HG03460 (cell line): ENCODE results near the gene TUBGCP2.
"Not testable (repeated sequence)": the region's sequence is repeated elsewhere in the genome, so short reads cannot be mapped to it uniquely, and the experiment has no call there.

Source experiments
- ATAC-seq: cut with Tn5 transposase; IDR thresholded peaks from one replicate; pipeline ENCODE4 v1.9.1; 2021; ENCODE audit not compliant: unreplicated experiment

The TUBGCP2 gene

DNA sequence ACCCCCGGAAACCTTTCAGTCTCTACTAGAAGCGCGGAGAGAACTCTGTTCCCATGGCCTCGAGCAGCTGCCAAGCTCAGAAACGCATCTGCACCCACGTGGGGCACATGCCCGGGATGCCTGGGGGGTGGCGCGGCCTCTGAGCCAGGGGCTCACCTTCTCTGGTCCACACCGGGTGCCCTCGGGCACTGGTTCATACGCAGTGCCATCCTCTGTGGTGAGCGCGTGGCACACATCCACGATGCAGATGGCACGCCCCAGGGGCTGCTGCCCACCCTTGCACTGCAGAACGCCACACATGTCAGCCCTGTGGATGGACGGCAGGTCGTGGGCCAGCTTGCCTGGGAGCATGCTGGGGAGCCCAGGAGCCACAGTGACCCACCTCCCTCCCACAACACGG lies 38.5 kb downstream of the TUBGCP2 start:
- no peak for ATAC-seq

DNA sequence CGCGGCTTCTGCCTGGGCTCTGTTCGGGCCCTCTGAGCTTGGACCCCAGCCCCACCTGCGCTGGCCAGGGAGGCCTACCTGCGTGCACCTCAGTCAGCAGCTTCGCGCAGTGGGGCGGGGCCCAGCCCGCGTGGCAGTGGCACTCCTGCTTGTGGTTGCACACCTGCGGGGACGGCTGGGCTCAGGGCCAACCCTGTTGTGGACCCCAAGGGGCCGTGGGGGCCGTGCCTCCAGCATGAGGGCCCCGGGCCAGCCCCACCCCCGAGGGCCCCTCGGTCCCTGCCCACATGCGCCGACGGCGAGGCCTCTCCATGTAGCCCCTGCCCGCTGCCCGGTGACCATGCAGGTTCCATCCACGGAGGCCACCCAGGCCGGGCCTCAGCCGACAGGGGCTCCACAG lies 39.3 kb downstream of the TUBGCP2 start:
- no peak for ATAC-seq

DNA sequence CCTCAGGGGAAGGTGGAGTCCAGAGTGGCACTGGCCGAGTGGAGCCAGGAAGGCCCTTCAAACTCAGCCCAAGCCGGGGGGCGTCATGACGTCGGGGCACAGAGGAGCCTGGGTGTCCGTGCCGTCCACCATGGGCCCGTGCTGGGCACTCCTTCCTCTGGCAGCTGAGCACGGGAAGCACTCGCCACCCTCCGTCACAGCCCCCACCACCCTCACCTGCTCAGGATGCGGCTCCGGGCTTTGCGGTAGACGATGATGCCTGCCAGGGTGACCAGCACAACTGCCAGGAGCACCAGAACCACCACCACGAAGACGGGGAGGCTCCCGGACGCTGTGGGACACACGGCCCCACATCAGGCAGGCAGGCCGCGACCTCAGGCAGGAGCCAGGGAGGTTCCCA lies 40.1 kb downstream of the TUBGCP2 start:
- ATAC-seq = no peak

DNA sequence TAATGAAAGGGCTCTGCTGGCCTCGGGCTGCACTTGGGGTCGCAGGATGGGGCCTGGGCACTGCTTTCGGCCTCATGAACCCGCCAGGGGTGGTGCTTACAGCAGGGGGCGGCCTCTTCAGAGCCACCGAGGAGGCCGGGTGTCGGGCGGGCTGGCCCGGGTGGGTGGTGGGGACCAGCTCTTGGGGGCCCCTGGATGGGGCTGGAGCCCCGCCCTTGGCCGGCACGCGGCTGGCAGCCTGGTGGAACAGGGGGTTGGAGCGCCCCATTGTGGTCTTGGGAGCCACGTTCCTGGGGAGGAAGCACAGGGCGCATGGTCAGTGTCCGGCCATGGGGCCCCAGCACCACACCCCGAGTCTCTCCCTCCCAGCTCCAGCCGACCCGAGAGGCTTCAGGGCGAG lies 40.8 kb downstream of the TUBGCP2 start:
- no peak for ATAC-seq

DNA sequence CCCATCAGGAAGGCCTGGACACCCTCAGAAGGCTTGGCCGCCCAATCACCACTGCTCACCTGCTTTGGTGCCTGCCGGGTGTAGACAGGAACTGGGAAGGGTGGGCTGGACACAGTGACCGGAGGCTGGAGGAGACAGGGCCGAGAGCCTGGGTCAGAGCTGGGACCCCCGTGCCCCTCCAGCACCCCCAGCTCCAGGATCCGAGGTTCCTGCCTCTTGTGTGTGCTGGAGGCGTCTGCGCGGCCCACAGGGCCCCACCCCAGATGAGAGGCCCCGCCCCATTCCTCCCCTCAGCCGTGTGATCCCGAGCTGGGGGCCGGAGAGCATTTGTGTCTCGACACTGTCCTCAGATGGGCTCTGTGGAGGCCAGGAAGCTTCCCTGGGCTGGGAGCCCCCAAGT lies 41.4 kb downstream of the TUBGCP2 start:
- no peak for ATAC-seq

DNA sequence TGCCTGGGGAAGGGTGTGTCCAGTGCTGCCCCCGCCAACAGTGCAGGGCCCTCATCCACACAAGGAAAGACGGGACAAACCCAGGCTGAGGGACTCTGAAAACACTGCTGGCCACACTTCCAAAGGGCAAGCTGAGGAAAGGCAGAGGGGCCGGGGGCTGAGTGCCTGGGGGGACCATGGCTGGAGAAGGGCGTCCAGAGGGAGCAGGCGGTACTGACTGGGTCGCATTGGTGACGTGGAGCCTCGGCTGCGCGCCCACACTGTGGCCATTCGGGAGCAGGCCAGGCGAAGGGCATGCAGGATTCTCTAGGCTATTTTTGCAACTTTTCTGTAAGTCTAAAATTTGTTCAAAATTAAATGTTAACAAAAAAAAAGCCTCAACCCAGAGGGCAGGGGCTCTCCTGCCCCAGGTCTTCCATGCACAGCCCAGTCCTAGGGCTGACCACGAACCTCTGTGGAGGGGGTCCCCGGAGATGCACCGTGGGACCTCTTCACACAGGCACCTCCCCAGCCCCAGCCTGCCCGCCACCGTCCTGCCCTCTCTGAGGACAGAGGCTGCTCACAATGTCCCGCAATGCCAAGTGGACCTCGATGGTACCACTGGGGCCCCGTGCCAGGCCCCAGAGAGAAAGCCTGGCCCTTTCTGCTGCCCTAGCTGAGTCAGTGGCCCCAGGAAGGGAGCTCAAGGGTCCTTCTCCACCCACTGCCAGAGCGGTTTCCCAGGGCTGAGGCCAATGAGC lies 42.4 kb downstream of the TUBGCP2 start:
- ATAC-seq = no peak

DNA sequence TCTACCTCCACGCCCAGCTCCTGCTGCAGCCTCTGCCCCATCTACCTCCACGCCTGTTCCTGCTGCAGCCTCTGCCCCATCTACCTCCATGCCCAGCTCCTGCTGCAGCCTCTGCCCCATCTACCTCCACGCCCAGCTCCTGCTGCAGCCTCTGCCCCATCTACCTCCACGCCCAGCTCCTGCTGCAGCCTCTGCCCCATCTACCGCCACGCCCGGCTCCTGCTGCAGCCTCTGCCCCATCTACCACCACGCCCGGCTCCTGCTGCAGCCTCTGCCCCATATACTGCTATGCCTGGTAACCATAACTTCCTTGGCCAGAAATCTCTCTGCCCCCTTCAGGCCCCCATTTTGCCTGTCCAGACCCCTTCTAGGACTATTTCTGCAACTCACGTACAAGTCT lies 43.6 kb downstream of the TUBGCP2 start:
- not testable (repeated sequence) for ATAC-seq

DNA sequence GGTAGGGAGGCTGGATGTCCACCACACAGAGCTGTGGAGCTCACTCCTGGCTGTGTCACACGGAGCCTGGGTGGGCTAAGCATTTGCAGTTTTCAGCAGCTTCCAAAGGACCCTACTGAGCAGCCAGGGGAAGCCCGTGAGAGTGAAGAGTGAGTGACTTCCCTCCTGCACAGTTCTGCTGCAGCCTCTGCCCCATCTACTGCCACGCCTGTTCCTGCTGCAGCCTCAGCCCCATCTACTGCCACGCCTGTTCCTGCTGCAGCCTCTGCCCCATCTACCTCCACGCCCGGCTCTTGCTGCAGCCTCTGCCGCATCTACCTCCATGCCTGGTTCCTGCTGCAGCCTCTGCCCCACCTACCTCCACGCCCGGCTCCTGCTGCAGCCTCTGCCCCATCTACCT lies 44.2 kb downstream of the TUBGCP2 start:
- ATAC-seq = no peak

DNA sequence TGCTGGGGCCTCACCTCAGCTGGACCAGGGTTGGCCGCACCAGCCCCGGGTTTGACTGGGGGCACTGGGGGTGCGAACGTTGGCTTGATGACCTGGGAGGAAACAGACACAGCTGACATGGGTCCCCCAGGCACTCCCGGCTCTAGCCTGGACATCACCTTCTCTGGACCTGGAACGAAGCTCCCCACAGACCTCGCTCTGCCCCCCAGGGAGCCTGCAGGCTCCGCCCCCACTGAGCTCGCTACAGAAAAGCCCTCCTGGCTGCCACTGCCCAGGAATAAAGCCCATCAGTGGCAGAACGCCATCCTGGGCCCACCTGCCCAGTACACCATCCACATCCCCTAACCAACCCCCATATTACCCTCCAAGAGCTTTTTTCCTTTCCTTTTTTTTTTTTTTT lies 45.0 kb downstream of the TUBGCP2 start:
- ATAC-seq = no peak

DNA sequence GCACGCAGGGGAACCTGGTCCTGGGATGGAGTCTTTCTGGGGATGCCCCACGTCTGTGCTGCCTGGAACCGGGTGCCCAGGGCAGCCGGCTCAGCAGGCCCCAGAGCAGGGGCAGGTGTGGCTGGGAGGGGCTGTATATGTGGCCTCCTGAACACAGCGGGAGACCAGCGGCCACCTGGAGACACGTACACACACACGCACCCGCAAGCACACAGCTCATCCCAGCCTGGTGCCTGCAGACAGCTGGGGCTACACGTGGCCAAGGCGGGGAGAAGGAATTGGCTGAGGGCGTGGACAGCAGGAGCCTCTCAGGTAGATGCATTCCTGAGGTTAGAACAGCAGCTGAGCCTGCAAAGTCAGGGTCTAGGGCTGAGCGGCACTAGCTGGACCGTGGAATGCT lies 46.0 kb downstream of the TUBGCP2 start:
- no peak for ATAC-seq

DNA sequence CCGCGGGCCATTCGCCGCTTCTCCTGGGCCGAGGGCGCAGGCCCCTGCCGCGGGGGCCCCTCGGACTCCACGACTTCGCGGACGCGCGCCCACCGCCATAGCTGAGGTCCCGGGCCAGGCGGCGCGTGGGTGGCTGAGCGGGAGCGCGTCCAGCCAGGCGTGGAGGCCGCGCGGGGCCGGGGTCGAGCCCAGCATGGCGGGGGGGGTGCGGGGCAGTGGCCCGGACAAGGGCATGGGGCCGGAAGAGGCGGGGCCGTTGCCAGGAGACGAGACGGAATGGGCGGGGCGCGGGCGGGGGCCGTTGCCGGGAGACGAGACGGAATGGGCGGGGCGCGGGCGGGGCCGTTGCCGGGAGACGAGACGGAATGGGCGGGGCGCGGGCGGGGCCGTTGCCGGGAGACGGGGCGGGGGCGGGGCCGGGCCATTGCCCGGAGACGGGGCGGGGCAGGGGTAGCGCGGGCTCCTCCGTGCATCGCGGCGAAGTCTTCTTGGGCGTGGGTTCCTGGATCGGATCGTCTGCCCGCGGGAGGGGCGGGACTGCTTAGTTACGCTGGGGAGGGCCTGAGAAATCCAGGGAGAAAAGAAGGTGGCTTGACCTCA lies 46.8 kb downstream of the TUBGCP2 start:
- peak; percentile 47 for ATAC-seq

DNA sequence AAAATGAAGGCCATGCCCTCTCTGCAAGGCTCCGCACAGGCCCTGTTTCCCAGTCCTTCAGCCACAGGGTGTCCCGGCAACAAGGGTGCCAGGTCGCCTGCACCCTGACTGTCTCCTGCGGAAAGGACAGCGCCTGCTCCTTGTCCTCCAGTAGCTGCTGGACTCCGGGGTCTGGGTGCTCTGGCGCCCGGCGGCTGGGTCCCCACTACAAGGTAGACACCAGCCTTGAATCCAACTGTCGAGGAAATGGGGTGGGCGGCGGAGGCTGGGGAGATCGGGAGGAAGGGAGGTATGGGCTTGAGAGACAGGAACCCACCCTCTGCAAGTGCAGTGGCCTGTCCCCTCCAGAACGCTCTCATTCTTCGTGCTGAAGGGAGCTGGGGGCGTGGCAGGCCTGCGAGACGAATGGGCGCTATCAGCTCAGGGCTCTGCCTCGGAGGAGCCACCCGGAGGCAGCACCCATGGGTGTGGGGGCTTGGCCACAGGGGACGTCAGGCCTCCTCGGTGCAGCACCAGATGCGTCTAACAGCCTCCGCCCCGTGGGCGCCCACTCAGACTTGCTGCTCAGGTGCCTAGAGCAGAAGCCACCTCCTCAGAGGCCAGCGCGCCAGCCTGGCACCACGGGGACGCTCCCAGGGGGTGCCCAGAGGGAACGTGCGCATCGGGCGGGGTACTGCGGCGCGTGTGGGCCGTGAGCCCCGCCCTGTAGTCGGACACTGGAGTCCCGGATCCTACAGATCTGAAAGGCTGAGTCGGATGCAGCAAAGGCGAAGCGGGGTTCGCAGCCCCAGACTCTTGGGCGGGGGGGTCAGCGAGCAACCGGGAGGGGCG lies 47.6 kb downstream of the TUBGCP2 start:
- ATAC-seq = peak; percentile 44

DNA sequence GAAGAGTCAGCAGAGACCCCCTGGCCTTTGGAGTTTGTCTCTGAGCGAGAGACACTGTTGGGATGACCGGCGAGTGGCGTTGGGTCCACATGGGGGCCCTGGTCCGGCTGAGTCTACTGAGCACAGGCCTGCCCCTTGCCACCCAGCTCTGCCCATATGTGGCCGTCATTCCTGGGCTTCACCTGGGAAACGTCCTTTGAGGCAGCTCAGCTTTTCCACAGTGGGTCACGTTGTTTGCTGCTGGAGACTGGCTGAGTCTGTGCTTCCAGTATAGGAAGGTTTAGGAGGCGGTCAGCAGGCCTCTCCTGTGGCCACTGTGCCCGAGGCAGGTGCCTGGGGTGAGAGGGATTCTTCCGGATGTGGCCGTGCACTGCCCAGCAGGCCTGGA lies 49.1 kb downstream of the TUBGCP2 start:
- no peak for ATAC-seq

DNA sequence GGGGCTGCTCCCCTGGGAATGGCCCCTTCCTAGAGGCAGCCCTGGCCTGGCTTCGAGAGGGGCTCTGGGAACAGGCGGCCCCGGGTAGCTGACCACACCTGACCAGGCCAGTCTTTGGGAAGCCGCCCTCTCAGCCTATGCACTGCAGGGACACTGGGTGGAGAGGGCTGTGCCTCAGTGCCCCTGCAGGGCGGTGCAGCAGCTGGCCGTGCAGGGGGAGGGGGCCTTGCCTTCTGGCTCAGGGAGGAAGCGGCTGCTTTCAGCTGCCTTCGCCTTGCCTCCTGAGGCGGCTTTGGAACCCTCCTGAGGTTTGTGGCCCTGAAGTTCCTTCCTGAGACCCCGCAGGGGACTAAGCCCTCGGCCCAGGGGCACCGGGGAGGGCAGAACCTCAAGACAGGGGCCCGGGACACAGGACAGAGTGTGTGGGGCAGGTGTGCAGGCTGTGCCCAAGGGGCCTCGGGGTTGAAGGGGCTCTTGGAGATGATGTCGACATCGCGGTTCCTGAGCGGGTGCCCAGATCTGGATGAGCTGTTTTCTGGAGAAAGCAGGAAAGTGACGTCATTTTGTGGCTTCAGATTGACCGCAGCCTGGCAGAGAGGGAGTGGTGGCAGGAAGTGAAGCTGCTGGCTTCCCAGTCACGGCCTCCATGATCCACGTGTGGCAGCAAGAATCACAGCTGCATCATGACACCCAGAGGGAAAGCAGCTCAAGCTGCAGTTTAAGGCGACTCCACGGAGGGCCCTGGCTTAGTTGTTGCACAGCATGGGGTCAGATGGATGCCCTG lies 49.7 kb downstream of the TUBGCP2 start:
- no peak for ATAC-seq

DNA sequence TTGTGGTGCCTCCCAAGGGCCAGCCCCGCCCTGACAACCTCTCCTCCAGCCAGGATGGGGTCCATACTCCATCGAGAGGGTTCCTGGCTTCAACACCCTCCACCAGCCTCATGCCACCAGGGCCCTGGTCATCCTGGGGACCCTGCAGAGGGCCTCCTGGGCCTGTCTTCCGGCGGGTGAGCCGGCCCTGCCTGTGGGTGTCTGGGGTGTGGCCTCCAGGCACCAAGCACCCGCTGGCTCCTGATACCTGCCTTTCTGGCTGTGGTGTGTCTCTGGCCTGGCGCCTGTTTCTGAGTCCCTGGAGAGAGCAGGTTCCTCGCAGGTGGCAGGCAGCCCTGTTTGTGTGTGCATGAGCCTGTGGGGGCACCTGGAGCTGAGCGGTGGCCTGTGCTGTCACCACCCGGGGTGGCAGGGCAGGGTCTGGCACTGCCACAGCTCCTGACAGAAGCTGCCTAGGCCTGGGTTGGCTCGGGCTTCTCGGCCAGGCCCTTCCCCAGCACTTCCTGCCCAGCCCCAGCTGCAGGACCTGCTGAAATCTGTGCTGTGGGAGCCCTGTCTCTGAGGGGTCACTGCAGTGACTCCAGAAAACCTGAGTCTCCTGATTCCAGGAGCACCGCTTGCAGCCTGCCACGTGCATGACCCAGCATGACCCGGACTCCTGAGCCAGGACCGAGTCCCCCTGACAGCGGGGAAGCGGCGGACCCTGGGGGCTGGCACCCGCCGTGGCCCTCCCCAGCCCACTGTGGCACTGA lies 50.4 kb downstream of the TUBGCP2 start:
- no peak for ATAC-seq

DNA sequence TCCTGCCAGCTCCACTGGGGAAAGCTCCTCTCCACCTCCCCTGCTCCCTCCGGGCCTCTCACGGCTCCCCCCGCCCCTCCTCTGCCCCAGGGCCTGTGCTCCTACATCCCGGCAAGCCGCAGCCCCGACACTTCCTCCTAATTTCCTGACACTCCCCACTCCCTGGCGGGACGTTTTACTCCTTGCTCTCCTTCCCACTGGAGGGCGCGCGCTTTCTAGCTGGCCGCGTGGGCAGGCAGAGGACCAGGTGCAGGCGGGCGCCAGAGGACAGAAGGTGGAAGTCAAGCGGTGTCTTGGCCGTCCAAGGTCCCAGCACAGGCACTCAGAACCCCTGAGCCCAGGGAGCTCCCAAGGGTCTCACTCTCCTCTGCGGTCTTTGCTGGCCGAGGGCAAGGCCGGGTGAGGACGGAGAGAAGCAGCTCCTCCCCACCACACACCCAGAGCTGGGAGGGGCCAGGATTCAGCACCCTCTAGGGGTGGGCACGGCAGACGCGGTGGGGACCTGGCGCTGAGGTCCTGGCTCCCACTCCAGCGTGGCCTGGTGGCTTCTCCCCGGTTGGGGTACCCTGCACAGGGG lies 51.1 kb downstream of the TUBGCP2 start:
- no peak for ATAC-seq

DNA sequence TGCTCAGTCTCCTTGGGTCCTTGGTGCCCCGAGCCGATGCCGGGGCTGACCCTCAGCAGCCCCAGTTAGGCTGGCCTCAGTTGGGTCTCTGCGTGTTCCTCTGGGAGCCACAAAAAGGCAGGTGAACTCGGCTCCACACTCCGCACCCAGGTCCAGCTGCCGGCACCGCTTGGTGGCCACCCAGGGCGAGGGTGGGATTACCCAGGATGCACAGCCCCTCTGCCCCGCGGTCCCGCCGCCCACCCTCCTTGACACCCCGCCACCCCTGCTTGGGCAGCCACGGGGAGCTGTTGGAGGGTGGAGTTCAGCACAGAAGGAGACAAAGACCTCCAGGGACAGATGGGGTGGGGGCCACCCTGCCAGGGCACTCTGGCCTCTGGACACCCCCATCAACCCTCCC lies 53.3 kb downstream of the TUBGCP2 start:
- no peak for ATAC-seq

DNA sequence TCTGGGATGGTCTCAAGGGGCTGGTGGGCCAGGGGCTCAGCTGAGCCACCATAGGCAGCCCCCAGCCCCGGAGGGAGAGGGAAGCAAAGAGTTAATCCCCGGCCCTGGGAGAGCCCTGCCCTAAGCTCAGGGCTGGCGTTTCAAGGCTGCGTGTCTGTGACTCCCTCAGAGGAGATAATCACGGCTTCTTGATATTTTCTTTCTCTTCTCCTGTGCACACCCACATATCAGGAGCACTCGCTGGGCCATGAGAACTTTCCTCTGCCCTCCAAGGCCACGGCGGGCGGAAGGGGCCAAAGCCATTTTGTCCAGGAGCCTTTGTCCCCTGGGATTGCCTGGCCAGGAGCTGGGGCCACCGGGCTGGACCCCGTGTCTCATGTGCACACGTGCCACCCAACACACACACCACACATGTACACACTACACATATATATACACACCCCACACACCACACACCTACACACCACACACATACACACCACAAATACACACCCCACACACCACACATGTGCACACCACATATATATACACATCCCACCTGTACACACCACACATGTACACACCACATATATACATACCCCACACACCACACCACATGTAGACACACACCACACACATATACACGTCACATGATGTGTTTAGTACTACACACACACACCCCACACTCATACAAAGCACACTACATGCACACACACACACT lies 54.1 kb downstream of the TUBGCP2 start:
- ATAC-seq = no peak

DNA sequence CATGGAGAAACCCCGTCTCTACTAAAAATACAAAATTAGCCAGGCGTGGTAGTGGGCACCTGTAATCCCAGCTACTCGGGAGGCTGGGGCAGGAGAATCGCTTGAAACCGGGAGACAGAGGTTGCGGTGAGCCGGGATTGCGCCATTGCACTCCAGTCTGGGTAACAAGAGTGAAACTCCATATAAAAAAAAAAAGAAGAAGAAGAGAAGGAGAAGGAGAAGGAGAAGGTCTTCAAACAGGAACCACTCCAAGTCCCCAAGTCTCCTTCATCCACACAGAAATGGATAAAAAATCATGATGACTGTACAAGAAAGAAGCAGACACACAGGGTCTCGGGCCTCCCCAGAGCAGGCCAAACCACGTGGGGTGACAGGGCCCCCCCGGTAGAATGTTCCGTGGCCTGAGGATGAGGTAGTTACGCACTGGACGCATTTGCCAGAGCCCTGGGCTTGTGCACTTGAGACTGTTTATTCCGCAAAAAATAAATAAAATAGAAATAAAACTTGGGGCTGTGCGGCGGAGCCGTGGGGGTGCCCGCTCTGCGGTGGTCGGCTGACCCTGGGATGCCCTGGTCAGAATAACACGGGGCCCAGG lies 55.2 kb downstream of the TUBGCP2 start:
- no peak for ATAC-seq
